AG10803 (cell line): ENCODE data around the gene KRTAP22-2.

Experiments used
- DNase-seq: peaks from one replicate; pipeline ENCODE4 v3.0.0; 2010; ENCODE audit warnings: low read depth
- H3K4me3 ChIP-seq: 2 replicates; pipeline ENCODE4 v1.5.1; 2011; ENCODE audit warnings: mild to moderate bottlenecking, low read length, control low read depth
- CTCF ChIP-seq: conservative IDR thresholded peaks from 2 replicates; pipeline ENCODE4 v1.5.1; 2011; ENCODE audit warnings: mild to moderate bottlenecking, low read length, control low read depth, inconsistent platforms

Gene KRTAP22-2

GRCh38 chr21:30590297-30590696 is at the start of gene KRTAP22-2:
KRTAP22-2 (minus strand) TSS chr21:30590397.
- no peak for DNase-seq
- H3K4me3 ChIP-seq, result no peak within 1 kb of the TSS
- no peak for TF ChIP-seq CTCF

GRCh38 chr21:30638686-30639085 is 48.5 kb upstream of the KRTAP22-2 start:
- no peak overlapping the region for H3K4me3 ChIP-seq
- DNase-seq, result no peak
- TF ChIP-seq CTCF, result no peak

GRCh38 chr21:30634906-30635305 is 44.7 kb upstream of the KRTAP22-2 start, which contains the start of gene KRTAP20-2:
KRTAP20-2 (plus strand) TSS chr21:30635206; CDS start chr21:30635264, 58 bp downstream.
- no peak within 1 kb of the TSS for H3K4me3 ChIP-seq
- no peak for DNase-seq
- no peak for TF ChIP-seq CTCF

GRCh38 chr21:30629200-30629599 is 39.0 kb upstream of the KRTAP22-2 start:
- no peak overlapping the region for H3K4me3 ChIP-seq
- no peak for TF ChIP-seq CTCF
- no peak for DNase-seq

GRCh38 chr21:30628109-30628508 is 37.9 kb upstream of the KRTAP22-2 start:
- DNase-seq, result no peak
- H3K4me3 ChIP-seq, result no peak overlapping the region
- TF ChIP-seq CTCF, result no peak

- no peak for DNase-seq
- no peak for TF ChIP-seq CTCF
- no peak overlapping the region for H3K4me3 ChIP-seq
These were observed 35.4 kb upstream of the KRTAP22-2 start for GRCh38 chr21:30625449-30626165.

- TF ChIP-seq CTCF, result no peak
- no peak for DNase-seq
- H3K4me3 ChIP-seq, result no peak overlapping the region
These were observed 33.2 kb upstream of the KRTAP22-2 start for GRCh38 chr21:30623362-30623761.
